ENCODE data around the gene ATL3. TPM values are rescaled to one million over a fixed set of nuclear protein-coding genes. Genes with fewer than 3 reads are reported as not detected.

ATL3 gene
- total and polyA plus RNA-seq, 2 of the 4 experiments (the other 2 are of a cell fraction), result 19.9 to 131 TPM

- Histone ChIP-seq H3K79me1 (ENCODE audit: low read depth in 1 of 2, low read length in 2 of 2) (peaks cover 12 to 49% of the 10 kb centered on the region in 2 experiments), H3K4me1 (ENCODE audit: control insufficient read depth, insufficient read depth, low read length) (peaks cover 4% of the 10 kb centered on the region), H4K20me1 (ENCODE audit: insufficient read depth, low read length) (peaks cover 22% of the 10 kb centered on the region), H3K27me3 (ENCODE audit: control insufficient read depth, insufficient read depth, low read length) (no peaks in the 10 kb centered on the region), H4K5ac (ENCODE audit: low read depth, low read length) (no peak overlapping the region), H2AK9ac (replicated peaks; ENCODE audit: low read depth, low read length, poor library complexity) (no peak overlapping the region), H3K9me1 (ENCODE audit: insufficient read depth, low read length) (peaks cover 3% of the 10 kb centered on the region; the same call in 1 of the 2 replicates), H3K9ac (ENCODE audit: low read depth, low read length) (no peak overlapping the region), H4K8ac (ENCODE audit: low read depth in 2 of 2, low read length in 2 of 2) (no peak overlapping the region), H3K27ac (ENCODE audit: insufficient read depth, low read length) (peak overlapping the region; percentile 18; the same call in 1 of the 2 replicates), H2BK20ac (ENCODE audit: low read depth, low read length) (no peak overlapping the region), H3K56ac (ENCODE audit: extremely low read depth, insufficient read depth, low read length) (no peak overlapping the region), H3K4ac (ENCODE audit: low read depth, low read length) (no peak overlapping the region), H3K4me3 (ENCODE audit: insufficient read depth, low read depth, low read length) (no peak overlapping the region), H3K14ac (replicated peaks; ENCODE audit: low read depth, low read length) (no peak overlapping the region), H2AFZ (replicated peaks; ENCODE audit: low read length, poor library complexity) (no peak overlapping the region), H2AK5ac (ENCODE audit: low read depth, low read length) (no peak overlapping the region), H3K9me3 (ENCODE audit: control insufficient read depth, insufficient read depth, low read length) (no peaks in the 10 kb centered on the region), H3K23ac (ENCODE audit: low read depth, low read length) (no peak overlapping the region), H3K4me2 (ENCODE audit: low read depth, low read length) (no peak overlapping the region), H3K36me3 (ENCODE audit: control insufficient read depth, insufficient read depth, low read length) (no peaks in the 10 kb centered on the region; the same call in 1 of the 2 replicates), H2BK120ac (ENCODE audit: low read depth, low read length) (no peak overlapping the region), H3K18ac (ENCODE audit: low read depth, low read length) (no peak overlapping the region), H2BK5ac (ENCODE audit: low read depth, low read length, poor library complexity, severe bottlenecking) (no peak overlapping the region), H4K91ac (ENCODE audit: insufficient read depth, low read depth, low read length) (no peak overlapping the region), H2BK15ac (ENCODE audit: low read depth, low read length) (no peak overlapping the region)
- DNase-seq (no peak), ATAC-seq (ENCODE audit: low read depth) (no peak)
- intact Hi-C loops (cut with micrococcal nuclease), result loop anchor here (2.0 kb wide), 1 partner anchor 17 kb away; no protein-coding TSS in a partner anchor
- BruUV-seq (replicated peaks), result no TSS peak
- dilution Hi-C loops (cut with HindIII; ENCODE audit: low sequenced_read_pairs, unreplicated experiment), result no loop called here
- ChIA-PET CTCF (interaction anchor here (0.6 to 0.7 kb wide), 2 partner anchors 333 to 1014 kb away, joined by 3 read pairs; no protein-coding TSS in a partner anchor), POLR2A (ENCODE audit: unreplicated experiment) (no interaction called here)
- in situ Hi-C loops (cut with MboI; ENCODE audit: low sequenced_read_pairs), result no loop called here
- TF ChIP-seq RAD21 (IDR thresholded peaks at IDR 0.05; ENCODE audit: low read length), result no peak
- no peak for TF ChIP-seq ELK1 (IDR thresholded peaks at IDR 0.05; ENCODE audit: borderline replicate concordance, low read depth, low read length)
- WGBS, 2 experiments (ENCODE audit: extremely low coverage in 2 of 2, insufficient read length in 1 of 2), result no CpG with 5 or more reads among the region's 2 CpGs
Measured at GRCh38 chr11:63705526-63705925, 34.4 kb upstream of the ATL3 start.
